Measurements from ENCODE around the gene NTN4. TPM values are rescaled to one million over a fixed set of nuclear protein-coding genes. Genes with fewer than 3 reads are reported as not detected.

Gene NTN4
- 0.13 and 0.17 TPM in 2 replicates for total RNA-seq (2021)
- long read RNA-seq, partial matches to known transcripts, result 0 of 1 reads
- long read RNA-seq, other reads (novel, unspliced or antisense), result 1 of 1 reads

- no peak within 1 kb of the TSS for H2BK15ac ChIP-seq (ENCODE audit: low read depth, low read length)
These were observed at the start of gene NTN4 for GRCh38 chr12:95790033-95790916. Gene NTN4 (minus strand): TSS chr12:95790764. CDS start chr12:95790309, 455 bp downstream.

More at GRCh38 chr12:95790033-95790916, at the start of gene NTN4:
- Histone ChIP-seq H2BK120ac (ENCODE audit: low read depth, low read length, poor library complexity, severe bottlenecking) (no peak within 1 kb of the TSS), H4K20me1 (ENCODE audit: control insufficient read depth, insufficient read depth, insufficient read length) (peaks cover 2% of the 10 kb centered on the region), H3K4me2 (ENCODE audit: insufficient read depth, insufficient read length, low read length) (peak within 1 kb of the TSS; percentile 75), H2AFZ (ENCODE audit: low read length) (no peak within 1 kb of the TSS), H4K5ac (ENCODE audit: insufficient read length, low read depth, low read length) (no peak within 1 kb of the TSS), H3K56ac (ENCODE audit: insufficient read length, low read depth, low read length) (no peak within 1 kb of the TSS), H3K9me3 (ENCODE audit: control insufficient read depth, low read depth, low read length) (no peaks in the 10 kb centered on the region), H3K9ac (ENCODE audit: extremely low read depth, insufficient read length, low read length) (no peak within 1 kb of the TSS), H3K79me1 (ENCODE audit: insufficient read depth, low read depth, low read length, poor library complexity, severe bottlenecking) (no peaks in the 10 kb centered on the region), H3K14ac (ENCODE audit: insufficient read depth, low read length) (0 out of 2 replicates have a peak within 1 kb of the TSS, but pooled peaks have one; percentile 78), H3K4ac (ENCODE audit: low read depth, low read length) (no peak within 1 kb of the TSS), H3K27me3 (ENCODE audit: insufficient read depth, low read length) (peaks cover 26% of the 10 kb centered on the region; the same call in 1 of the 2 replicates), H2AK5ac (ENCODE audit: insufficient read length, low read length) (no peak within 1 kb of the TSS), H4K8ac (replicated peaks; ENCODE audit: insufficient read length, low read depth, low read length) (no peak within 1 kb of the TSS), H2BK12ac (ENCODE audit: insufficient read length, low read depth, low read length) (no peak within 1 kb of the TSS), H3K27ac (ENCODE audit: insufficient read length, low read depth, low read length) (no peak within 1 kb of the TSS), H2BK20ac (ENCODE audit: low read depth, low read length, poor library complexity, severe bottlenecking) (no peak within 1 kb of the TSS), H2BK5ac (ENCODE audit: insufficient read length, low read length) (no peak within 1 kb of the TSS), H3T11ph (ENCODE audit: low read length) (no peak within 1 kb of the TSS), H3K4me1 (ENCODE audit: insufficient read depth, low read length) (no peaks in the 10 kb centered on the region), H4K91ac (ENCODE audit: insufficient read length, low read depth, low read length) (no peak within 1 kb of the TSS), H3K18ac (ENCODE audit: insufficient read length, low read depth, low read length) (no peak within 1 kb of the TSS), H3K23me2 (ENCODE audit: insufficient read length, low read depth, low read length, poor library complexity, severe bottlenecking) (peaks cover 18% of the 10 kb centered on the region), H3K79me2 (ENCODE audit: insufficient read depth, low read length) (no peaks in the 10 kb centered on the region), H3K23ac (ENCODE audit: insufficient read length, low read depth, low read length) (no peak within 1 kb of the TSS)
- Mint-ChIP-seq H3K27me3 (ENCODE audit: low read depth) (peaks cover 80% of the 10 kb centered on the region), H3K4me3 (peak within 1 kb of the TSS; percentile 75 to 91), H3K36me3 (ENCODE audit: insufficient read depth in 1 of 3, low read depth in 3 of 3) (no peaks in the 10 kb centered on the region), H3K27ac (no peak within 1 kb of the TSS), H3K4me1 (peaks cover 13 to 15% of the 10 kb centered on the region in 2 experiments), H3K9me3 (no peaks in the 10 kb centered on the region)
- peak; percentile 56 for DNase-seq
- TF ChIP-seq CTCF (conservative IDR thresholded peaks at IDR 0.05), result no peak
- WGBS (ENCODE audit: extremely low coverage, insufficient read length, low lambda C conversion rate), result no CpG with 5 or more reads among the region's 96 CpGs
